SHP77 (cell line): ENCODE results near the gene SRL.
"Not testable (repeated sequence)": the region's sequence is repeated elsewhere in the genome, so short reads cannot be mapped to it uniquely, and the experiment has no call there.

Source experiments
- DNase-seq, 2 experiments: peaks; one replicate each; lab custom pipeline; 2025; lab: John Stamatoyannopoulos, UW

The SRL gene

DNA sequence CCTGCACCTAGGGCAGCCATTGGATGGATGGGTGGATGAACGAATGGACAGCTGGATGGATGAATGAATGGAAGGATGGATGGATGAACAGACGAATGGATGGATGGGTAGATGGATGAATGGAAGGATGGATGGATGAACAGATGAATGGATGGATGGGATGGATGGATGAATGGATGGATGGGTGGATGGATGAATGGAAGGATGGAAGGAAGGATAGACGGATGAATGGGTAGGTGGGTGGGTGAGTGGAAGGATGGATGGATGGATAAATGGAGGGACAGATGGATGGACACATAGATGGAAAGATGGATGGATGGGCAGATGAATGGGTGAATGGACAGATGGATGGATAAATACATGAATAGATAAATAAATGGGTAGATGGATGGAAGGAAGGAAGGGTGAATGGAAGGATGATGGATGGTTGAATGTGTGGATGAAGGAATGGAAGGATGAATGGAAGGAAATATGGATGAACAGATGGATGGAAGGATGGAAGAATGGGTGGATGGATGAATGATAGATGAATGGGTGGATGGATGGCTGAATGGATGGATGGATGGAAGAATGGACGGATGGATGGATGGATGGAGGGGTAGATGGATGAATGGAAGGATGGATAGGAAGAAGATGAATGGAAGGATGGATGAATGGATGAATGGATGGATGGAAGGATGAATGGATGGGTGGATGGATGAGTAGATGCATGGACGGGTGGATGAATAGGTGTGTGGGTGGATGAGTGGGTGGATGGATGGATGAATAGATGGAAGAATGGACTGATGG, 15.4 kb downstream of the SRL start:
- DNase-seq: no peak

DNA sequence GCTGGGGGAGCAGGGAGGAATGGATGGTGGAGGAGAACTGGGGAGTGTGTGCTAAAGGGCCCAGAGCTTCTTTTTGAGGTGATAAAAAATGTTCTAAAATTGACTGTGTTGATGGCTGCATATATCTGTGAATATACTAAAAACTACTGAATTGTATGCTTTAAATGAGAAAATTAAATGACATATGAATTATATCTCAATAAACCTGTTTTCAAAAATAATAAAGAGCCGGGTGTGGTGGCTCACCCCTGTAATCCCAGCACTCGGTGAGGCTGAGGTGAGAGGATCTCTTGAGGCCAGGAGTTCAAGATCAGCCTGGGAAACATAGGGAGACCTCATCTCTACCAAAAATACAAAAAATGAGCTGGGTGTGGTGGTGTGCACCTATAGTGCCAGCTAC, 16.8 kb downstream of the SRL start:
- DNase-seq: no peak

DNA sequence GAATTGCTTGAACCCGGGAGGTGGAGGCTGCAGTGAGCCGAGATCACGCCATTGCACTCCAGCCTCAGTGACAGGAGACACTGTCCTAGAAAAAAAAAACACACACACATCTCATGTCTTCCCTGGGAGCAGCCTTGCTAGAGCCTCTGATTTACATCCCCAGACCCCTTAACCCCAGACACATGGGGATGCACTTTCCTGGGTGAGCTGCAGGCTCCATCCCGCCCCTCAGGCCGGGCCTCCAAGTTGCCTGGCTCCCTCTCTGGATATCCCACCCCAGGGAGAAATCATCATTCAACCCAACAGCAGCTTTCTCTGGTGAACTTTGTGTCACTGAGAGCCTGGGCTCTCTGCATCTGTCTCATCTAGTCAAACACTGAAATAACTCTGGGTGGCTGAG, 21.5 kb downstream of the SRL start:
- no peak for DNase-seq

DNA sequence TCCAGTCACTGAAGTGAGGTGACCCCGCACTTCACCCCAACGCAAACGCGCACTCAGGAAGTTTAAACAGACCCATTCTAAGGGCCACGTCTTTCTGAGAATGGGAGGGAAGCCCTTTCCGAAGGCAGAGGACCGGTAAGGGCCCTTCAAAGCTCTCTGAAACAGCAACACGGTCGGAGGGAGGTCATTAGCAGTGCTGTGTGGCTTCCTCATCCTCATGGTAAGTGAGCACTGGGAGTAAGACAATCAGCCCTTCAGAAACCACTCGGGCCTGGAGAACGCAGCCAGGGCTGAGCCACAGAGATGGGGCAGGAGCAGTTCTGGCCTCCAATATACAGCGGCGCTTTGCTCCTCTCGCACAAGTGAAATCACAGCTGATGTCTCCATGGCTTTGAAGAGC, 23.7 kb downstream of the SRL start:
- DNase-seq: no peak

DNA sequence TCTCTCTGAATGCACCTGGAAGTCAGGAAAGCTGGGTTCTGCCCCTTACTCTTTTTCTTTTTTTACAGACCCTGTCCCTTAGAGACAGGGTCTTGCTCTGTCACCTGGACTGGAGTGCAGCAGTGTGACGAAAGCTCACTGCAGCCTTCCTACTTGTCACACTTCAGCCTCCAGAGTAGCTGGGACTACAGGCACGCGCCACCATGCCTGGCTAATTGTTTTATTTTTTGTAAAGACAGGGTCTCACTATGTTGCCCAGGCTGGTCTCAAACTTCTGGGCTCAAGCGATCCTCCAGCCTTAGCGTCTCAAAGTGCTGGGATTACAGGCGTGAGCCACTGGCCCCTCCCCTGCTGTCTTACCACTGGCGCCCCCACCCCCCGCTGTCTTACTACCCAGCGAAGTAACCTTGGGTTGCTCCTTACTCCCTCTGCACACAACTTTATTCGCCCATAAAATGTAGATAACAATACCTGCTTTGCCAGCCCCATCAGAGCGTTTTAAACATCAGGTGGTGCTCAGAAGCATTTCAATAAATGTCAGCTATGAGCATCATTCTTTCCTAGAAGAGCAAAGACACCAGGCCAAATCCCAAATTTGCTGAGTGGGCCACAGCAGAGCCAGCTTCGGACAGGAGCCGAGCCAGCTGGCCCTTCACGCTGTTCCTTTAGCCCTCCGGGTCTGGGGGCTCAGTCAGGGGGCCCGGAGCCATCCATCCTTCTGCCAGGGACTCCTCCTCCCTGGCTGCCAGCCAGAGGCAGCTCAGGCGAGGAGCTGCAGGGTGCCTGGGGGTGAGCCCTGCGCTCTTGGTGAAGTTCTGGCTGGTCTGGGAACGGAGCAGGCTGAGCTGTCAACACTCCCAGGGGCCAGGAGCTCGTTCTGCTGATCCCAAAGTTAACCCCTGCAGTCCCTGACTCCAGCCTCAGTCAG, 24.4 kb downstream of the SRL start:
- no peak for DNase-seq

DNA sequence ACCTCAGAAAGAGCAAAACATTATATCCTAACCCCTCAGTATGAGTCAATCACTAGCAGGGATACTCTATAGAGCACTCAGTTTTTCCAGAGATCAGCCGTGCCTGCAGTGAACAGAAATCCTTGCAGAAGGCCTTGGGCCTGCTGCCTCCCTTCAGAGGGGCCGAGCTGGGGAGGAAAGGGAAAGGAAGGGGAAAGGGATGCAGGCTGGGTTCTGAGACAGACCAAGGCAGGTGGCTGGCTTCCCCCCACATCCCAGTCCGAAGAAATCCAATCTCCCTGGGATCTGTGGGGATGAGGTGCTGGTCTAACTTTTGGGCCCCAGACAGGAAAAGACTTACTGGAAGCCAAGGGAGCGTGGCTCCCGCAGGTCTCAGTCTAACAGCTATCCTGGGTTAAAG, 25.3 kb downstream of the SRL start:
- DNase-seq: no peak

DNA sequence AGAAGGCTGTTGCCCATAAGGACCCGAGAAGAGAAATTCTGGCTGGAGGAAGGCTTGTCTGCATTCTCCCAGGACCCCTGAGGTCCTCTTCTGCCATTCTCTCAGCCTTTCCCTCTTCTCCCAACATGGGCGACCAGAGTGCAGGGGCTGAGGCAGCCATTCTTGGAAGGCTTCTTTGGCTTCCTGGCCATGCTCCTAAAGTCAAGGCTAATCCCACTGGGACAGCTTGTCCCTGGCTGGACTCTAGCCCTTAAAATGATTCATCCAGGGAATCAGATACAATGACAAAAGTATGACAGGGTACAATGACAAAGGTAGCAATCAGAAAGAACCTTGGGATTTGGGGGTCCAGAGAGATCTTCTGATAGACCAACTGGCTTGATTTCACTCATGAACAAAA, 26.8 kb downstream of the SRL start:
- DNase-seq: no peak

DNA sequence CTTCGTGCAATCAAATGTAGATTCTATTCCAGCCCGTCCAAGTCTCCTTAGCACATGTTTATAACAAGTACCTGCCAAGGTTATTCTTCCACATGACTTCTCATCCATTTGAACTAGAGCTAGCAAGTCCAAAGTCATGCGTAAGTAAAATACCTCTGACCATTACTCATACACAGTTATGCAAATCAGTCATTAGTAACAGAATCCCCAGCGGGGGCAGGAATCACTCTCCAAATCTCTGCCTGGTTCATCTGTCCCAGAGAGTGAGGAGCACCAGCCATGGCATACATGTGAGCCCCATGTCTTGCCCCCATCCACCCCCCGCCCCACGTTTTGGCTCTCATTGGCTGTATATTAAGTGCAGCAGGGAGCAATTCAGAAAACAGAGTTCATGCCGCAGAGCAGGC, 27.7 kb downstream of the SRL start:
- DNase-seq: no peak

DNA sequence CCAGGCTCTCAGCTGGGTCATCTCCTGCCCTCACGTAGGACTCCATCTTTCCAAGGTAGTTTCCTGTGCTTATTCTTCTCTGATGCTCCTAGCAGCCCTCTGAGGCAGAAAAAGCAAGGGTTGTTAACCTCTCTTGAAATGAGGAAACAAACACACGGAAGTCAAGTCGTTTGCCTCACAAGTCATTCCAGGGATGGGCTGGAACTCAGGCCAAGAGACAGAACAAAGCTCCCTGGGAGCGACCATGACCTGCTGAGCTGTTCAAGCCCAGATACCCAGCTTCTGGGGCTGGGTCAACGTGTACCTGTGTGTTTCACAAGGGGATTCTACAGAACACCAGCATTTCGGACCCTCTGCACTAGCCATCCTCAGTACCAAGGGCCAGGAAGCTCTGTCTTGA, 28.1 kb downstream of the SRL start:
- DNase-seq: no peak

DNA sequence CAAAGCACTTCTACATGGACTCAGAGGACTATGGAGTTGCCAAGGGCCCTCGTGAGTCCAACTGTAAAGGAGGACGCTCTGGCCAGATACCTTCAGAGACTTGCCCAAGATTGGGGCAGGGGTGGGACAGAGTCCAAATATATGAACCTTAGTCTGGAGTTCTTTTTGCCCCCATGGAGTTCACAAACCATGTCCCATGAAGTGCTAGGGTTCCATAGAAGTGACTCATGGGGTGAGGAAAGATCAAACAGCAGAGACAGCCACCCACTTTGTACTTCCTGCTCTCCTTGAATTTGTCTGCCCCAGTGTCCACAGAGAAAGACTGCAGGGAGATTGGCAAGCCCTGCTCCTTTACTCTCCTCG, 29.0 kb downstream of the SRL start:
- no peak for DNase-seq

DNA sequence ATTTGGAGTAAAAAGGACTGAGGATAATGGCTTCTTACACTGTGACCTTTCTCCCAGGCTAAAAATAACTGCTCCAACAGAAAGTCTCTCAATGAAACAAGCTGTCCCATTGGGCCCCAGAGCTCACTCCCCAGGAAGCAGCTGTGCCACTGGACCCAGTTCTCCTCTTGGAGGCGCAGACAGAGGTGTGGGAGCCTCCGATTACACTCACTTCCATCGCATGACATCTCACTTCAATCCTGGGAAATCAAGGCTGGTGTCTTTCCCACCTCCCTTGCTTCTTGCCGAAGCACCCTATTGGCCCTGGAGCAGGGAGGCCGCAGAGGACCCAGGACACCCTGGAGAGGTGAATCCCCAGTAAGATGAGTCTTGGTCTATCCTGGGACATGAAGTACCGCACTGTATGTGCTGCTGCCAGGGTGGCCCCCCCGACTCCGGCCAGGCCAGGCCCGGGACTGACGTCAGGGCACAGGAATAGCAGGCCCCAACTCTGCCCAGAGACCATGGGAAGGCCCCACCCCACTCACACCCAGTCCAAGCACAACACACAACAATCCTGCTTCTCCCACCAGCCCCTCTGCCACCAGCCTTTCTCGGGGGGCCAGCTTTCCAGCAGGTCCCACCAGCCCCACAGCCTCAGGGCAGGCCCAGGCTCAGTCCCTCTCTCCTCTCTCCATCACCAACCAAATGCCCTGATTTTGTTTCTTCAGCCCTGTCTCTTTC, 29.5 kb downstream of the SRL start:
- DNase-seq: no peak

DNA sequence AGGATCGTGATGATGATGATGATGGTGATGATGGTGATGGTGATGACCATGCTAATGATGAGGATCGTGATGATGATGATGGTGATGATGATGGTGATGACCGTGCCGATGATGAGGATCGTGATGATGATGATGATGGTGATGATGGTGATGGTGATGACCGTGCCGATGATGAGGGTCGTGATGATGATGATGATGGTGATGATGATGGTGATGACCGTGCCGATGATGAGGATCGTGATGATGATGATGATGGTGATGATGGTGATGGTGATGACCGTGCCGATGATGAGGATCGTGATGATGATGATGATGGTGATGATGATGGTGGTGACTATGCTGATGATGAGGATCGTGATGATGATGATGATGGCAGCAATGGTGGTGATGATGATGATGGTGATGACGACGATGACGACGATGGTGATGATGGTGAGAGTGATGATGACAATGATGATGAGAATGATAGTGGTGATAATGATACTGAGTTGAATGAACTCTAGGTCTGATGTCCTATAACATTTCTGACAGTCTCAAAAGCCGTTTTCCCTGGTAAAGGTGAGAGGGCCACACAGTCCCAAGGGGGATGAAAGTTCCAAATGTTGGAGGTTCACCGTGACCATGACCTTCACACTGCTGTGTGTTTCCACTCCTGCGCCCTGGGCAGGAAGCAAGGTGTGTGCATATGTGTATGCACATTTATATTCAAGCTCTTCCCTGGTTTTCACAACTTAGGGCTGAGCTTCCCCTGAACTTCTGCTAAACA, 30.3 kb downstream of the SRL start:
- DNase-seq: not testable (repeated sequence)

DNA sequence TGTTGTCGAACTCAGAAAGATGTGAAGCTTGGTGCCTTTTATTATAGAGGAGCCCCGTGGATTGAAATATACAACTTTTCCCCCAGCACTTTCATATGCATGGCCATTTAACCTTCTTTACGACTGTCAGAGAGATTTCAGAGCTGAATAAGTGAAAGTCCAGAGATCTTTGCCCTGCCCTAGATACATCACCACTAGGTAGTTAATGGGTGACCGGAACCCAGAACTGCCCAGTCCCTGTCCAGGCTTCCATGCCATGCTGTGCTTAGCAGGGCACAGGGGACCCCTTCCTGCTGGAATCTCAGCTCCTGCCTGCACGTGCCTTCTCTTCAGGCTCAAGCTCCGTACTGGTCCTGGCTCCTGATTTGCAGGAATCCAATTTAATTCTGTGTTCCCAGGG, 32.2 kb downstream of the SRL start:
- no peak for DNase-seq

DNA sequence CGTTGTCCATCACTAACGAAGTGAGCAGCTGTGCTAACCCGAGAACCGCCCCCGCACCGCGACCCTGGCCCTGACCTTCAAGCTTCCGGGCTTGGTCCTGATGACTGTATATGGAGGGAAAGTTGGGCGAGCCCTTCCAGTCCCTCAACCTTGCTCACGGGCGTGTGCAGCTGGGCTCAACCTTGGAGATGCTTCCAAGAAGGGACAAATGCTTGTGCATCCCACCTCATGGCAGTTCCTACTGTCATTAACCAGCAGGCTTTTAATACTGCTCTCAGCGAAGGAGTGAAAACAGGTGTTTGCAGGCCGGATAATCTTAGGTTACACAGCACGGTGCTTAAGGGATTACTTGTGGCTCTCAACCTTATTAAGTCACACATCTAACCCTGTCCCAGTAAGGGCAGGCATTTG, 33.5 kb downstream of the SRL start:
- DNase-seq: no peak

DNA sequence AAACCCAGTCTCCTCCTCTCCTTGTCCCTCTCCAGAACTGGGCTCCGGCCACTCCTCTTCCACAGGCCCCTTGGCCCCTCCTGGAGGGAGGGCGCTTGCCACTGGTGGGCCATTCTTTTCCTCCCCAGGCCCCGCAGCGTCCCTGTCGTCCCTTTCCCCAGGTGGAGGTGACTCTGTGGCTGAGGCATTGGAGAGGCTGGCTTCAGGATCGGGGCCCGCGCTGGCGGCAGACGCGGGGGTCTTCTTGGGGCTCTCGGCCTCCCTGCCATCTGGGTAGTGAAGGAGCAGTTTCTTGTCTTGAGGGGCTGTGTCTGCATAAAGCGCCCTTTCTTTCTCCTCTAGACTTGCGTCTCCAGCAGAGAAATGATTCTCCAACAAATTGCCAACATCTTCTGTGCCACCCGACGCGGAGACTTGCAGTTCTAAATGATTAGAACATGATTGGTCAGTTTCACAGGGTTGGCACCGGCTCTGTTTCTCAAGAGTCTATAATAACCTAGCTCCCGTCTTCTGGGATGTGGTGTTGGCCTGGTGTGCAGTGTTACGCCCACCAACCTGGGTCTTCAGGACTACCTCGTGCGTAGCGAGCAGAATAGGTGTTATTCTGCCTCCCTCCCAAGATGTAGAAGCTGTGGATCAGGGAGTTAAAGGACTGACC, 34.1 kb downstream of the SRL start:
- DNase-seq: no peak

DNA sequence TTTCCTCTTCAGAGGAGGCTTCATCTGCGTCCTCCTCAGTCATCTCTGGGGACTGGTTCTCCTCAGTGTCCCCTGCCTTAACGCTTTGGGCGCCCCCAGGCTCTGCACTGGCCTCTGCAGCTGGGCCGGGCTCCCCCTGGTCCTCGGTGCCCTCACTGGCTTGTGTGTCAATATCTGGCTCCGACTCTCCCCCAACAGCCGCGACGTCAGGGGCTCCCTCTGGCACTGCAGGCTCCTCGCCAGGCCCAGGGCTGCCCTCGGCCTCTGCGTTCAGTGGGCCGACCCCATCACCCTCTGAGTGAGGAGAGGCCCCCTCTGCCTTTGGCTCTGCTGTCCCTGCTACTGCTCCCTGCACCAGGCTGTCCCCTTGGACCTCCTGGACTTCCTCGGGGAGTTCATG, 34.7 kb downstream of the SRL start:
- no peak for DNase-seq

DNA sequence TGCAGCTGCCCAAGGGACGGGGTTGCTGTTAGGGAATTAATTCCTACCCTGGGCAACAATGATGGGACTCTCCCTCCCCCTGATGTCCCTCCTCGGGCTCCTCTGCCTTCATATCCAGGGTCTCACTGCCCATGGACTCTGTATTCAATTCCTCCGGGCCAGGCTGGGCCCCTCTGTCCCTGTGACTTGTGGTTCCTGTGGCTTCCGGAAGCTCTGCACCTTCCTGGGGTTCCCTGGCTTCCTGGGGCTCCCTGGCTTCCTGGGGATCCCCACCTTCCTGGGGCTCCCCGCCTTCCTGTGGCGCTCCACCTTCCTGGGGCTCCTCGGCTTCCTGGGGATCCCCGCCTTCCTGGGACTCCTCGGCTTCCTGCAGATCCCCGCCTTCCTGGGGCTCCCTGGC, 35.2 kb downstream of the SRL start:
- DNase-seq: no peak

DNA sequence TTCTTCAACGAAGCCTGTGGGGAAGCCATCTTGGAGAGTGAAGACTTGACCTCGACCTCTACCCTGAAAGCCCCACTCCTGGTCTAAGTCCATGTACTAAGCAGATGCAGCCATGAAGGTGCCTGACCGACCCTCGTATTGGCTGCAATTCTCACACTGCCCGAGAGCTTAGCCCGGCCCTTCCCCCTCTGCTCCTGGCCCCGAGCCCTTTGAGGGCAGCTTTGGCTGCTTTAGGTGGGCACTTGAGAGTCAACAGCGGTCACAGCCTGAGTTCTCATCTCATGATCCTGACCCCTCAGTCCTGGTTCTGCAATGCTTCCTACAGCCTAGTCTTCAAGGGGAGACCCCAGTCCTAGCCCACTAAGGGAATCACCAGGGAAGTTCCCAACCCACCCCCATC, 35.9 kb downstream of the SRL start:
- DNase-seq: no peak

DNA sequence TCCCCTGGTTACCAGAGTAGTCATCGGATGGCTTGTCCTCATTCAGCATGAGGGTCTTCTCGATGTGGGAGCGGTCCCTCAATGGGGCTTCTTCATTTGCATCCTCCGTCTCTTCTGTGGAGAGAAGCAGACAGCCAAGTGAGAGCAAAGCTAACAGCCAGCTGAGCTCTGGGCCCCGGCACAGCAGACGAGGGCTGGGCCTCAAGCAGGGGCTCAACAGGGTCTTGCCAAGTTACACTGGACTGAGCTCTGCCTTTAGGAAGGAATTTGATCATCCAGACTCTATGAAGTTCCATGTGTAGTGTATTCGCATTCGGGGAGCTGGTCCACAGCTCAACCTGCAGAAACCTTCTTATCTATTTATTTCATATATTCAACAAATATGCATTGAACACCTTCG, 37.4 kb downstream of the SRL start:
- DNase-seq: no peak

DNA sequence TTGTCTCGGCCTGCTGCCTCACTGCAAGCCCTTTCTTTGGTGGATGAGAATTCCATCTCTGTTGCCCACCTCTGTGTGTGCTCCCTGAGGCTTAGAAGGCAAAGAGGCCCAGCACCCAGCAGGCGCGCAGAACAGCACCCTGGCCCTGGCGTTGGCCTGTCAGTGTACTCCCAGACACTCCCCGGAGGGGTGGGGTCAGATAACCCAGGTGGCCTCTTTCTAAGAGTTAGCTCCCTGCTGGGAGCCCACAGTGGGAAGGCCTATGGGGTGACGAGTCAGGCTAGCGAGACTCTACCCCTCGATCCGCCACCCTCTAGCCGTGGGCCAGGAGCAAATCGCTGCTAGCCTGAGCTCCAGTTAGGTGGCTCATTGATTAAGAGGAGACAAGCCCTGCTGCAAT, 38.1 kb downstream of the SRL start:
- DNase-seq: no peak

DNA sequence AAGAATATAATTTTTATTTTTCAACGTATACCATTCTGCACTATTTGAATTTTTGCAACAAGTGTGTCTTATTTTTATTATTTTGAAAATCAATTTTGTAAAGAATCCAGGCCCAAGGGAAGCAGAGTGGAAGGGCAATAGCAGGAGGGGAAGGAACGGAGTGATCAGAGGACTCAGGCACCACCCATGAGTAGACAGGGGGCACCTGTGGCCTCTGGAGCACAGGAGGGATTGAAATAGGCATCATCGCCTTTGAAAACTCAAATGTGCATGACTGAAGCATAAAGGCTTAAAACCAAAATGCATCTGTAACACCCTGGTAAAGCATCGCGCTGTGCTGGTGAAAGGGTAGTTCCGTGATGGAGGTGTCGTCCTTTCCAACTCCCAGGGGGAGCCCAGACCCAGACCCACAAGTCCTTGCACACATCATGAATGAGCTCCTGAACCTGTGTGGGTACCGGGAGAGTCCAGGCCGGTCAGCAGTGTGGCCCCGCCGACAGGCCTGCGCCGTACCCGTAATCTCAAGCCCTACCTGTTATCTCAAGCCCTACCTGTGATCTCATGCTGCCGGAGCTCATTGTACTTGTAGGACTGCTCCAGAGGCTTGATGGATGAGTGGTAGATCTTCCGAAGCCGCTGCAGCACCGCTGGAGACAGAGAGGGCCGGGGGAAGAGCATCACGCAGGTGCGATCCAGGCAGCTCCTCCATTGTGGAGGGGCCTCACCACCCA, 39.1 kb downstream of the SRL start:
- no peak for DNase-seq
